GM12878 (cell line): ENCODE measurements around the gene CFAP99. TPM values are rescaled to one million over a fixed set of nuclear protein-coding genes. Genes with fewer than 3 reads are reported as not detected.

ENCODE experiments used
- ATAC-seq: fragments of 200-7000 bp; cut with Tn5 transposase; 3 replicates; pipeline ENCODE4 v1.9.1; 2020; ENCODE audit warnings: mild to moderate bottlenecking, moderate library complexity
- BruUV-seq: library from RNA; stranded (reverse); fragments of 400-500 nt; replicated peaks from 2 replicates; lab custom pipeline; 2021; lab: Mats Ljungman, UMichigan
- CTCF ChIA-PET: fragments of 300-600 bp; sonication (Branson Sonifier 250); formaldehyde crosslinking; extraction: SDS; loops from one replicate; lab custom pipeline; 2021; ENCODE audit warnings: inconsistent platforms; lab: Yijun Ruan, JAX
- POLR2A ChIA-PET: fragments of 350-600 bp; formaldehyde crosslinking; extraction: SDS; loops from one replicate; lab custom pipeline; 2021; ENCODE audit warnings: inconsistent platforms; lab: Charles Lee
- RAD21 ChIA-PET: fragments of 300-600 bp; sonication (Branson Sonifier 250); formaldehyde crosslinking; loops from one replicate; lab custom pipeline; 2023; ENCODE audit warnings: antibody characterized with exemption; ENCODE audit not compliant: unreplicated experiment; lab: Charles Lee
- SMC1A ChIA-PET: fragments of 300-600 bp; sonication (Branson Sonifier 250); formaldehyde crosslinking; loops from one replicate; lab custom pipeline; 2023; ENCODE audit not compliant: unreplicated experiment, uncharacterized antibody; lab: Charles Lee
- DNase-seq: peaks from one replicate; pipeline ENCODE4 v3.0.0-alpha.2; 2011; ENCODE audit warnings: low read depth, low spot score
- FAIRE-seq: peaks from 3 replicates; lab custom pipeline; 2011; peaks lifted over from hg19 to GRCh38; lab: Jason Lieb, UNC
- H2AFZ ChIP-seq: 2 replicates; pipeline ENCODE4 v1.6.0; 2011; ENCODE audit warnings: low read depth, low read length, control low read depth; ENCODE audit not compliant: control insufficient read depth
- H3K27ac ChIP-seq: 2 replicates; pipeline ENCODE4 v1.5.1; 2011; ENCODE audit warnings: control low read depth; ENCODE audit not compliant: control insufficient read depth, insufficient read depth
- H3K27me3 ChIP-seq, 2 experiments: replicated peaks in 1 of 2; 2 replicates each; pipeline versions ENCODE4 v1.6.0 to v1.6.1; 2011; ENCODE audit warnings: low read length in 1 of 2; ENCODE audit not compliant: control insufficient read depth in 2 of 2, insufficient read depth in 2 of 2
- H3K36me3 ChIP-seq, 2 experiments: 2 replicates each; pipeline ENCODE4 v1.5.1; 2011; ENCODE audit warnings: low read length in 1 of 2; ENCODE audit not compliant: control insufficient read depth in 2 of 2, insufficient read depth in 2 of 2
- H3K4me1 ChIP-seq: 2 replicates; pipeline ENCODE4 v1.6.1; 2011; ENCODE audit warnings: mild to moderate bottlenecking, low read length, moderate library complexity, mixed read lengths; ENCODE audit not compliant: control insufficient read depth, insufficient read depth
- H3K4me2 ChIP-seq: 2 replicates; pipeline ENCODE4 v1.6.0; 2011; ENCODE audit warnings: control low read depth; ENCODE audit not compliant: control insufficient read depth, insufficient read depth
- H3K4me3 ChIP-seq: fragments of 200-600 bp; sonication (generic); 2 replicates; pipeline ENCODE4 v1.5.1; 2016
- H3K79me2 ChIP-seq: 2 replicates; pipeline ENCODE4 v1.6.0; 2011; ENCODE audit warnings: low read length; ENCODE audit not compliant: control insufficient read depth, insufficient read depth
- H3K9ac ChIP-seq: 2 replicates; pipeline ENCODE4 v1.8.0; 2011; ENCODE audit warnings: low read length, control low read depth, mixed read lengths; ENCODE audit not compliant: control insufficient read depth, insufficient read depth
- H3K9me3 ChIP-seq: replicated peaks from 3 replicates; pipeline ENCODE4 v1.5.1; 2011; ENCODE audit warnings: mild to moderate bottlenecking, low read length; ENCODE audit not compliant: control insufficient read depth, insufficient read depth
- H4K20me1 ChIP-seq: 2 replicates; pipeline ENCODE4 v1.6.0; 2011; ENCODE audit not compliant: control insufficient read depth, insufficient read depth
- FOXK2 ChIP-seq: fragments of 450-650 bp; IDR thresholded peaks from 2 replicates; pipeline ENCODE4 v1.6.1; 2017; ENCODE audit warnings: mild to moderate bottlenecking, moderate library complexity
- IRF4 ChIP-seq: IDR thresholded peaks from 2 replicates; pipeline ENCODE4 v1.6.1; 2011; ENCODE audit warnings: low read depth, low read length
- JUND ChIP-seq: IDR thresholded peaks from 2 replicates; pipeline ENCODE4 v1.6.1; 2012; ENCODE audit warnings: low read depth, mild to moderate bottlenecking, low read length, improper control_type of control experiment, moderate library complexity
- NFIC ChIP-seq: IDR thresholded peaks from 2 replicates; pipeline ENCODE4 v1.6.1; 2012; ENCODE audit warnings: low read depth, mild to moderate bottlenecking, inconsistent platforms, low read length, moderate library complexity
- NR2C2 ChIP-seq: IDR thresholded peaks from 2 replicates; pipeline ENCODE4 v1.6.1; 2011; ENCODE audit warnings: borderline replicate concordance, low read depth; ENCODE audit not compliant: control insufficient read depth, insufficient read length
- POLR2AphosphoS5 ChIP-seq: IDR thresholded peaks from 2 replicates; pipeline ENCODE4 v1.6.1; 2011; ENCODE audit warnings: mild to moderate bottlenecking, low read length, inconsistent platforms
- SREBF2 ChIP-seq: IDR thresholded peaks from 2 replicates; pipeline ENCODE4 v1.6.1; 2012; ENCODE audit warnings: mild to moderate bottlenecking, low read length
- ZSCAN29 ChIP-seq: fragments of 450-650 bp; IDR thresholded peaks from 2 replicates; pipeline ENCODE4 v1.6.1; 2017; ENCODE audit warnings: mild to moderate bottlenecking, moderate library complexity
- WGBS: methylation state at CpG from one replicate; pipeline ENCODE4 v1.1.6; 2016; ENCODE audit warnings: low lambda C conversion rate; ENCODE audit not compliant: insufficient replicate concordance, insufficient coverage; ENCODE audit errors: missing lambda C conversion rate; 5-methylcytosine and 5-hydroxymethylcytosine counted together
- in situ Hi-C: fragments of 300-500 bp; cut with MboI; formaldehyde crosslinking; loops from 9 replicates; pipeline ENCODE4 v1.14.3; 2018; ENCODE audit warnings: mixed read lengths
- intact Hi-C: fragments of 100-400 bp; cut with micrococcal nuclease; formaldehyde crosslinking; loops from one replicate; pipeline ENCODE4 v1.14.2; 2022; ENCODE audit not compliant: unreplicated experiment
- polyA plus RNA-seq, 11 experiments: library from polyadenylated mRNA; depleted of rRNA in 4 of 11; unstranded in 6 of 11; stranded (reverse) in 5 of 11; fragments of >200 nt; fragmentation: Nextera tagmentation in 4 of 11; fragmentation: Illumina TruSeq in 1 of 11; extraction: Ambion mirVana in 4 of 11; extraction: Trizol in 1 of 11; gene quantifications; 1 replicate in 1 of 11; 2 replicates in 10 of 11; pipeline versions ENCODE4 v1.2.1 to v1.2.3, GENCODE V29; 2011 to 2016; ENCODE audit warnings: inconsistent platforms in 2 of 11, missing spikeins in 2 of 11, low read depth in 1 of 11
- total RNA-seq, 4 experiments: library from RNA; depleted of rRNA in 3 of 4; stranded (reverse); fragments of >200 nt in 3 of 4; fragmentation: Illumina TruSeq in 1 of 4; extraction: Trizol in 1 of 4; gene quantifications; 2 replicates each; pipeline versions ENCODE4 v1.2.1 to v1.2.3, GENCODE V29; 2013 to 2021
- TF ChIP-seq, protein P1 (sequence below): fragments of 450-650 bp; IDR thresholded peaks from 2 replicates; pipeline ENCODE4 v1.6.1; 2017; ENCODE audit warnings: borderline replicate concordance
- TF ChIP-seq, protein P2 (sequence below): IDR thresholded peaks from 2 replicates; pipeline ENCODE4 v1.6.1; 2011; ENCODE audit warnings: low read depth, low read length, improper control_type of control experiment, borderline replicate concordance

CFAP99 gene
- total and polyA plus RNA-seq, 10 of the 15 experiments (the other 5 are each of a cell fraction or from before 2014, with no cell fraction given) = not detected

DNA sequence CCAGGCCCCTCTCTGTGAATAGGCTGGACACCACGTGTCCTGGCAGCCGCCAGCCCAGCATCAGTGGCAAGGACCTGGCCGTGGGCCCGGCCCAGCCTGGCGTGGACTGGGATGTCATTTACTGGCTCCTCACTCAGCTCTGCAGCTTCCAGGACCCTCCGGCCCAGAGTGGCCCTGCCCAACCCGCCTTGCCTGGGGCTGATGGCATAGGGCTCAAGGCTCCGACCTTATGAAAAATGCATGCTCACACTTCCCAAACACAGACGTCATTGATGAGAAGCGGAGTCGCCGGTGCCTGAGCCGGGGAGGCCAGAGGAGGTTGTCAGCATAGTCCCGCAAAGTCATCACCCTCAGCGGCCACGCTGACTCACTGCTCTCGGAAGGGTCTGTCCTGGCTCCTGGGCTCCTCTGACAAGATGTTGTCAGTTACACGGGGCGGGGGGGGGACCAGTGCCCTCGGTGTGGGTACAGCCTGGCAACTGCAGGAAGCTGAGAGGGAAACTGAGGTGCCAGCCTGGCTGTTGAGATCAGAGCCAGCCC, 14.3 kb downstream of the CFAP99 start (continued):
- TF ChIP-seq NFIC (no peak), JUND (no peak), NR2C2 (no peak), FOXK2 (no peak), POLR2AphosphoS5 (no peak), IRF4 (no peak)
- TF ChIP-seq, protein P1, sequence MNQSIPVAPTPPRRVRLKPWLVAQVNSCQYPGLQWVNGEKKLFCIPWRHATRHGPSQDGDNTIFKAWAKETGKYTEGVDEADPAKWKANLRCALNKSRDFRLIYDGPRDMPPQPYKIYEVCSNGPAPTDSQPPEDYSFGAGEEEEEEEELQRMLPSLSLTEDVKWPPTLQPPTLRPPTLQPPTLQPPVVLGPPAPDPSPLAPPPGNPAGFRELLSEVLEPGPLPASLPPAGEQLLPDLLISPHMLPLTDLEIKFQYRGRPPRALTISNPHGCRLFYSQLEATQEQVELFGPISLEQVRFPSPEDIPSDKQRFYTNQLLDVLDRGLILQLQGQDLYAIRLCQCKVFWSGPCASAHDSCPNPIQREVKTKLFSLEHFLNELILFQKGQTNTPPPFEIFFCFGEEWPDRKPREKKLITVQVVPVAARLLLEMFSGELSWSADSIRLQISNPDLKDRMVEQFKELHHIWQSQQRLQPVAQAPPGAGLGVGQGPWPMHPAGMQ = no peak
- TF ChIP-seq, protein P2, sequence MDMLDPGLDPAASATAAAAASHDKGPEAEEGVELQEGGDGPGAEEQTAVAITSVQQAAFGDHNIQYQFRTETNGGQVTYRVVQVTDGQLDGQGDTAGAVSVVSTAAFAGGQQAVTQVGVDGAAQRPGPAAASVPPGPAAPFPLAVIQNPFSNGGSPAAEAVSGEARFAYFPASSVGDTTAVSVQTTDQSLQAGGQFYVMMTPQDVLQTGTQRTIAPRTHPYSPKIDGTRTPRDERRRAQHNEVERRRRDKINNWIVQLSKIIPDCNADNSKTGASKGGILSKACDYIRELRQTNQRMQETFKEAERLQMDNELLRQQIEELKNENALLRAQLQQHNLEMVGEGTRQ = no peak

DNA sequence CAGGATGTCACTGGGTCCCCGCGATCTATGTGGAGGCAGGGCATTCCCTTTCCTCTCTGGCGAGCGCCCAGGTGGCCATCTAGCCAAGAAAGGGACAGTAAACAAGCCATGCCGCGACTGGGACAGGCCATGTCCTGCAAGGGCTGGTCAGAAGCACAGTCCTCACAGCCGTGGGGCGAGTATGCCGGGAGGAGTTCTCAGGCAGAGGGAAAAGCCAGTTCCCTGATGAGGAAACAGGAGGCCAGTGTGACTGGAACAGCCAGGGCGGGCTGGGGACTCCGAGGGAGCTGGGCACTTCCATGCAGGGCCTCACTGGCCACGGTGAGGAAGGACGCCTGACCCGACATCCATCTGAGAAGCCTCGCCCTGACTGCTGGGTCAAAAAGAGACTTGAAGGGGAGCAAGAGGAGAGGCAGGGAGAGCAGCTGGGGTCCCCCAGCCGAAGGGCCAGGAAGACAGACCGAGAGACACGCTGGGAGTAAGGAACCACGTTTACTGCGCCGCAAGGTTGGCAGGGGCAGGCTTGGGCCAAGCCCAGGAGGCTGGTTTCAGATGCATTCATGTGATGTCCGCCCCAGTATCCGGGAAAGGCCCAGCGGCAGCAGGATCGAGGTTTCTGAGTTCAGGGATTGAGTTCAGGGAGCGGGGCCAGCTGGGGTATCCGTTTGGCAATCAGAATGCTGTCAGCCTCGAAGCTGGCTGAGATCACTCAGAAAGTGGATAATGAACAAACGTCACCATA, 15.0 kb downstream of the CFAP99 start:
- Histone ChIP-seq H2AFZ (no peak overlapping the region), H3K9me3 (no peaks in the 10 kb centered on the region), H3K4me1 (no peaks in the 10 kb centered on the region), H3K4me2 (no peak overlapping the region), H3K79me2 (no peaks in the 10 kb centered on the region), H3K27me3 (peaks cover 0 to 1% of the 10 kb centered on the region in 2 experiments; a peak in 2 of 4 replicates), H3K36me3 (no peaks in the 10 kb centered on the region), H4K20me1 (no peaks in the 10 kb centered on the region), H3K27ac (no peak overlapping the region), H3K4me3 (no peak overlapping the region), H3K9ac (no peak overlapping the region)
- CTCF ChIA-PET = interaction anchor here (0.6 to 1.0 kb wide), 3 partner anchors 197 to 214 kb away, joined by 3 to 4 read pairs (median 3); no protein-coding TSS in a partner anchor
- DNase-seq = no peak
- intact Hi-C loops (no loop called here), in situ Hi-C loops (no loop called here)
- POLR2A ChIA-PET = no interaction called here
- FAIRE-seq = no peak
- SMC1A ChIA-PET = no interaction called here
- BruUV-seq = no TSS peak
- TF ChIP-seq ZSCAN29 = no peak
- no peak for TF ChIP-seq SREBF2
- no peak for ATAC-seq
- WGBS = 56% methylated on average over 29 of the region's 29 CpGs
- RAD21 ChIA-PET = no interaction called here
